WTC11 (cell line): ENCODE measurements around the gene CARD9. TPM values are rescaled to one million over a fixed set of nuclear protein-coding genes. Genes with fewer than 3 reads are reported as not detected.
A peak's percentile ranks its signal among the peaks of the same experiment; 100 is the strongest.

Source experiments
- ATAC-seq: fragments of 200-7000 bp; cut with Tn5 transposase; 2 replicates; pipeline ENCODE4 v1.10.0; 2021; ENCODE audit warnings: mild to moderate bottlenecking, moderate library complexity
- CTCF ChIA-PET: fragments of 300-600 bp; sonication (Branson Sonifier 250); formaldehyde crosslinking; loops from one replicate; lab custom pipeline; 2021; ENCODE audit warnings: antibody characterized with exemption; lab: Charles Lee
- POLR2A ChIA-PET: fragments of 350-600 bp; sonication (Branson Sonifier 250); formaldehyde crosslinking; loops from one replicate; lab custom pipeline; 2021; ENCODE audit warnings: antibody characterized with exemption; lab: Charles Lee
- DNase-seq: peaks from one replicate; pipeline ENCODE4 v3.0.0; 2021; ENCODE audit warnings: low spot score
- H3K27ac Mint-ChIP-seq: 2 replicates; pipeline ENCODE4 v1.8.0; 2021; ENCODE audit warnings: mixed read lengths
- H3K27me3 Mint-ChIP-seq: 2 replicates; pipeline ENCODE4 v1.8.0; 2021; ENCODE audit warnings: low read depth, mild to moderate bottlenecking, moderate library complexity, mixed read lengths
- H3K36me3 Mint-ChIP-seq: 2 replicates; pipeline ENCODE4 v1.8.0; 2021; ENCODE audit warnings: mixed read lengths
- H3K4me1 Mint-ChIP-seq: 2 replicates; pipeline ENCODE4 v1.8.0; 2022; ENCODE audit warnings: mixed read lengths
- H3K4me3 Mint-ChIP-seq: 2 replicates; pipeline ENCODE4 v1.8.0; 2021; ENCODE audit warnings: mild to moderate bottlenecking, moderate library complexity, mixed read lengths
- H3K9me3 Mint-ChIP-seq: 2 replicates; pipeline ENCODE4 v1.8.0; 2021; ENCODE audit warnings: mixed read lengths
- ARID4B ChIP-seq: sonication (generic); formaldehyde crosslinking; IDR thresholded peaks from 2 replicates; pipeline ENCODE4 v1.8.0; 2023; ENCODE audit warnings: missing genetic modification reagents, mild to moderate bottlenecking, borderline replicate concordance
- ATF6 ChIP-seq: sonication (generic); formaldehyde crosslinking; IDR thresholded peaks from 2 replicates; pipeline ENCODE4 v1.8.1; 2023; ENCODE audit warnings: mild to moderate bottlenecking, missing genetic modification reagents
- CREM ChIP-seq: sonication (generic); formaldehyde crosslinking; IDR thresholded peaks from 2 replicates; pipeline ENCODE4 v1.8.1; 2022; ENCODE audit warnings: mild to moderate bottlenecking, missing genetic modification reagents, moderate library complexity
- EMX1 ChIP-seq: fragments of 250-450 bp; sonication (Bioruptor Pico); IDR thresholded peaks from 2 replicates; pipeline ENCODE4 v1.8.0; 2021; ENCODE audit warnings: mild to moderate bottlenecking
- ESRRA ChIP-seq: sonication (generic); formaldehyde crosslinking; IDR thresholded peaks from 2 replicates; pipeline ENCODE4 v1.8.1; 2022; ENCODE audit warnings: mild to moderate bottlenecking, missing genetic modification reagents, borderline replicate concordance
- GABPB1 ChIP-seq: sonication (generic); formaldehyde crosslinking; IDR thresholded peaks from 2 replicates; pipeline ENCODE4 v1.8.1; 2023; ENCODE audit warnings: mild to moderate bottlenecking, missing genetic modification reagents
- GTF2I ChIP-seq: fragments of 250-450 bp; sonication (Bioruptor Pico); conservative IDR thresholded peaks from 2 replicates; pipeline ENCODE4 v1.4.0; 2021; ENCODE audit warnings: mild to moderate bottlenecking
- JUN ChIP-seq: sonication (generic); formaldehyde crosslinking; IDR thresholded peaks from 2 replicates; pipeline ENCODE4 v1.8.0; 2023; ENCODE audit warnings: mild to moderate bottlenecking, missing genetic modification reagents
- RELA ChIP-seq: sonication (generic); formaldehyde crosslinking; IDR thresholded peaks from 2 replicates; pipeline ENCODE4 v1.8.1; 2022; ENCODE audit warnings: missing genetic modification reagents, mild to moderate bottlenecking, borderline replicate concordance
- SMAD4 ChIP-seq: sonication (generic); formaldehyde crosslinking; IDR thresholded peaks from 2 replicates; pipeline ENCODE4 v1.8.0; 2022; ENCODE audit warnings: mild to moderate bottlenecking, missing genetic modification reagents
- TP53 ChIP-seq: sonication (generic); formaldehyde crosslinking; IDR thresholded peaks from 2 replicates; pipeline ENCODE4 v1.8.1; 2023; ENCODE audit warnings: mild to moderate bottlenecking, missing genetic modification reagents
- USF1 ChIP-seq: sonication (generic); formaldehyde crosslinking; IDR thresholded peaks from 2 replicates; pipeline ENCODE4 v1.8.0; 2022; ENCODE audit warnings: mild to moderate bottlenecking, missing genetic modification reagents
- ZBTB43 ChIP-seq: sonication (generic); formaldehyde crosslinking; IDR thresholded peaks from 2 replicates; pipeline ENCODE4 v1.8.1; 2023; ENCODE audit warnings: mild to moderate bottlenecking, missing genetic modification reagents
- ZNF416 ChIP-seq: fragments of 250-450 bp; sonication (Bioruptor Pico); IDR thresholded peaks from 2 replicates; pipeline ENCODE4 v1.9.0; 2021; ENCODE audit warnings: mild to moderate bottlenecking, inconsistent platforms
- ZSCAN18 ChIP-seq: fragments of 250-450 bp; sonication (Bioruptor Pico); IDR thresholded peaks from 2 replicates; pipeline ENCODE4 v2.1.2; 2022; ENCODE audit warnings: mild to moderate bottlenecking, moderate library complexity
- total RNA-seq: library from RNA; stranded (reverse); gene quantifications from 3 replicates; pipeline ENCODE4 v1.2.3, GENCODE V29; 2021
- TF ChIP-seq, protein P1 (sequence below): sonication (generic); formaldehyde crosslinking; IDR thresholded peaks from 2 replicates; pipeline ENCODE4 v1.8.0; 2022; ENCODE audit warnings: mild to moderate bottlenecking, missing genetic modification reagents
- TF ChIP-seq, protein P2 (sequence below): sonication (generic); formaldehyde crosslinking; IDR thresholded peaks from 2 replicates; pipeline ENCODE4 v1.8.1; 2023; ENCODE audit warnings: mild to moderate bottlenecking, missing genetic modification reagents, moderate library complexity

The CARD9 gene
- total RNA-seq, 1 experiment from 2014 or later: 0.96 TPM

DNA sequence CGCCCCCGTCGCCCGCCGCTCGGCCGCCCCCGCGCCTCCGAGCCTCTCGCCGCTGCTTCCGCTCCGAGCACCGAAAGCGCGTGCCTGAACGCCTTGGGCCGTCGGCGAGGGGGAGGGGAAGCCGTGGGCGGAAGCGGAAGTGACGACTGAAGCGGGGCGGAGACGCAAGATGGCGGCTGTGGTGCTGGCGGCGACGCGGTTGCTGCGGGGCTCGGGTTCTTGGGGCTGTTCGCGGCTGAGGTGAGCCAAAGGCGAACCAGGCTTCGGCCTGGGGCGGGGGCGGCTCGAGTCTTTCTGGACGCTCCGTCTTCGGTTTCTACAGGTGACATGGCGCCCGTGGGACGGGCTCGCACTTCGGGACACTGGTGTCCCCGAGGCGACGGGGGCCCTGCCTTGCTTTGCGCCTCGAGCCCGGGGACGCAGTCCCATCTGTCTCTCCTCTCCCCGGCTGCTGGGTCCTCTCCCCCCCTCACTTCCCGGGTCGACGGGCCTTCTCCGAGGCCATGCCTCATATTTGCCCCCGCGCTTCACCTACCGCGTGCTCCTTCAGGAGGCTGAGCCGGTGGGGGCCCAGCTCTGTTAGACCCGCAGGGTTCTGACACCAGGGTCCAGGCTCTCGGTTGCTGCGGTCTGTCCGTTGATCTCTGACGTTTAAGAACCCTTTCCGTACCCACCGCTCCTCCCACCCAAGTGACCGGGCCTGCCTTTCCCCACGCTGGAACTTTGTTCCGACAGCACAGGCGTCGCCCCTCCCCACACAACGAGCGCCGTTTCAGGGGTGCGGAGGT is 37.2 kb upstream of the CARD9 start, which contains the start of the genes ENTR1 and PMPCA (continued):
- TF ChIP-seq, protein P1, sequence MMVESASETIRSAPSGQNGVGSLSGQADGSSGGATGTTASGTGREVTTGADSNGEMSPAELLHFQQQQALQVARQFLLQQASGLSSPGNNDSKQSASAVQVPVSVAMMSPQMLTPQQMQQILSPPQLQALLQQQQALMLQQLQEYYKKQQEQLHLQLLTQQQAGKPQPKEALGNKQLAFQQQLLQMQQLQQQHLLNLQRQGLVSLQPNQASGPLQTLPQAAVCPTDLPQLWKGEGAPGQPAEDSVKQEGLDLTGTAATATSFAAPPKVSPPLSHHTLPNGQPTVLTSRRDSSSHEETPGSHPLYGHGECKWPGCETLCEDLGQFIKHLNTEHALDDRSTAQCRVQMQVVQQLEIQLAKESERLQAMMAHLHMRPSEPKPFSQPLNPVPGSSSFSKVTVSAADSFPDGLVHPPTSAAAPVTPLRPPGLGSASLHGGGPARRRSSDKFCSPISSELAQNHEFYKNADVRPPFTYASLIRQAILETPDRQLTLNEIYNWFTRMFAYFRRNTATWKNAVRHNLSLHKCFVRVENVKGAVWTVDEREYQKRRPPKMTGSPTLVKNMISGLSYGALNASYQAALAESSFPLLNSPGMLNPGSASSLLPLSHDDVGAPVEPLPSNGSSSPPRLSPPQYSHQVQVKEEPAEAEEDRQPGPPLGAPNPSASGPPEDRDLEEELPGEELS (CRISPR knock-in tag): peak; percentile 89
- TF ChIP-seq, protein P2, sequence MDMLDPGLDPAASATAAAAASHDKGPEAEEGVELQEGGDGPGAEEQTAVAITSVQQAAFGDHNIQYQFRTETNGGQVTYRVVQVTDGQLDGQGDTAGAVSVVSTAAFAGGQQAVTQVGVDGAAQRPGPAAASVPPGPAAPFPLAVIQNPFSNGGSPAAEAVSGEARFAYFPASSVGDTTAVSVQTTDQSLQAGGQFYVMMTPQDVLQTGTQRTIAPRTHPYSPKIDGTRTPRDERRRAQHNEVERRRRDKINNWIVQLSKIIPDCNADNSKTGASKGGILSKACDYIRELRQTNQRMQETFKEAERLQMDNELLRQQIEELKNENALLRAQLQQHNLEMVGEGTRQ (CRISPR knock-in tag): peak; percentile 19; the same call in 1 of the 2 replicates
- TF ChIP-seq JUN (CRISPR knock-in tag): peak; percentile 71; the same call in 1 of the 2 replicates
- no peak for TF ChIP-seq ZSCAN18 (CRISPR knock-in tag)
- peak; percentile 88 for TF ChIP-seq CREM (CRISPR knock-in tag)
- TF ChIP-seq SMAD4 (CRISPR knock-in tag): no peak

DNA sequence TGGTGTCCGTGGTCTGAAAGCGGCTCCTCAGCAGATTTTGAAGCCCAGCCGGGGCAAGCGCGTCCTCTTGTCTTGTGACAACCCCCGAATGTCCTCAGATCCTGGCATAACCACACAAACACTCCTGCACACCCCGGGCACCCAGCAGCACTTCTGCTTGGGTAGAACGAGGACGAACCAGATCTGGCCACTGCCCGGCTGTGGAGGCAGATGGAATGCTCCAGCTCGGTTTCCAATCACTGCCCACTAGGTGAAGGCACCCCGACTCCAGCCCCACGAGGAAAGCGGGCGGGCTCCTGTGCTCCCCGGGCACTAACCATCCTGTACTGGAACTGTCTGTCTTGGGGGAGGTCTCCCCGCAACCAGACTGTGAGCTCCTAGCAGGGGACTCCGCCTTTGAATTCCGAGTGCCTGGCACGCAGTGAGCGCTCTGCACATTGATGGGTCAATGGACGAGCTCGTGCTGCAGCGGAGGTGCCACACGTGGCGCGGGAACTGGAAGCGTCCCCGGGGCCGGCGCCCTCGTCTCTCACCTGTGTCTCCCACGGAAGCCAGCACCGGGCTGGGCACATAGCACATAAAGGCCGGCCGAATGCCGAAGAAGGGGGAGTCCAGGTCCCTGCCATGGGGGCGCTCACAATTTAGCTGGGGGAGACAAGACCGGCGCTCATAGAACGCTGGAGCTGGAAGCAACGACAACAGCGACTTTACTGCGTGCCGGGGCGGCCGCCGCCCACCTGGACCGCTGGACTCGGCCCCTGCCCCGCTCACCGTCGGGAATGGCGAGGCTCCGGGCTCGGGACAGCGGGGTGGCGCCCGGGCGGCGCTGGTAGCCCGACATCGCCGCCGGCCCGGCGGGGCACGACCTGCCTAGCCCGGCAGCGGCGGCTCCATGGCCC is 36.3 kb upstream of the CARD9 start:
- Mint-ChIP-seq H3K36me3 (peaks cover 73% of the 10 kb centered on the region), H3K4me1 (peaks cover 27% of the 10 kb centered on the region), H3K27me3 (no peaks in the 10 kb centered on the region), H3K4me3 (peak overlapping the region; percentile 88), H3K27ac (peak overlapping the region; percentile 90), H3K9me3 (no peaks in the 10 kb centered on the region)
- peak; percentile 36 for DNase-seq
- POLR2A ChIA-PET: interaction anchor here (0.8 to 1.2 kb wide), 5 partner anchors 9 to 51 kb away, joined by 3 to 5 read pairs (median 3); no protein-coding TSS in a partner anchor
- peak; percentile 27 for ATAC-seq
- CTCF ChIA-PET: interaction anchor here (0.7 to 2.4 kb wide), 11 partner anchors 9 to 262 kb away, joined by 3 to 11 read pairs (median 4); partner anchors contain the start of gene DNLZ
- TF ChIP-seq EMX1 (CRISPR knock-in tag): no peak
- peak; percentile 43; the same call in 1 of the 2 replicates for TF ChIP-seq ESRRA
- no peak for TF ChIP-seq ZNF416 (CRISPR knock-in tag)
- TF ChIP-seq TP53: 0 out of 2 replicates have a peak, but pooled peaks have one; percentile 21
- TF ChIP-seq ZBTB43 (CRISPR knock-in tag): 0 out of 2 replicates have a peak, but pooled peaks have one; percentile 27
- 0 out of 2 replicates have a peak, but pooled peaks have one; percentile 50 for TF ChIP-seq JUN (CRISPR knock-in tag)
- 0 out of 2 replicates have a peak, but pooled peaks have one; percentile 66 for TF ChIP-seq ARID4B (CRISPR knock-in tag)
- no peak for TF ChIP-seq ATF6 (CRISPR knock-in tag)
- peak; percentile 44 for TF ChIP-seq USF1
- no peak for TF ChIP-seq GTF2I (CRISPR knock-in tag)
- TF ChIP-seq RELA: 0 out of 2 replicates have a peak, but pooled peaks have one; percentile 23
- TF ChIP-seq GABPB1: 0 out of 2 replicates have a peak, but pooled peaks have one; percentile 16
